Daoy (cell line): Measurements from ENCODE around the gene SLC40A1. TPM values are rescaled to one million over a fixed set of nuclear protein-coding genes. Genes with fewer than 3 reads are reported as not detected.

Experiments
- DNase-seq: peaks from one replicate; pipeline ENCODE4 v3.0.0-alpha.2; 2015; ENCODE audit warnings: low read depth
- total RNA-seq: library from RNA; depleted of rRNA; stranded (reverse); fragments of >200 nt; shearing (Covaris generic); gene quantifications from 2 replicates; pipeline ENCODE4 v1.2.3, GENCODE V29; 2014

SLC40A1 gene
- total RNA-seq, 1 experiment from 2014 or later, result 5.6 TPM

GRCh38 chr2:189541591-189541990, 39.0 kb downstream of the SLC40A1 start:
- DNase-seq, result no peak

- no peak for DNase-seq
These were observed 40.0 kb downstream of the SLC40A1 start for GRCh38 chr2:189540551-189540950.

GRCh38 chr2:189538402-189538801, 42.2 kb downstream of the SLC40A1 start:
- no peak for DNase-seq

GRCh38 chr2:189536830-189537229, 43.8 kb downstream of the SLC40A1 start:
- no peak for DNase-seq

GRCh38 chr2:189534854-189535832, 45.4 kb downstream of the SLC40A1 start:
- DNase-seq, result no peak

- DNase-seq, result no peak
These were observed 47.1 kb downstream of the SLC40A1 start for GRCh38 chr2:189533288-189534035.

GRCh38 chr2:189530965-189531637, 49.5 kb downstream of the SLC40A1 start:
- no peak for DNase-seq

GRCh38 chr2:189528617-189529016, 52.0 kb downstream of the SLC40A1 start:
- DNase-seq, result no peak

- no peak for DNase-seq
These were observed 52.6 kb downstream of the SLC40A1 start for GRCh38 chr2:189527812-189528592.

- DNase-seq, result no peak
These were observed 53.4 kb downstream of the SLC40A1 start for GRCh38 chr2:189527041-189527750.

GRCh38 chr2:189526241-189526640, 54.3 kb downstream of the SLC40A1 start:
- DNase-seq, result no peak

GRCh38 chr2:189524746-189525145, 55.8 kb downstream of the SLC40A1 start:
- DNase-seq, result no peak

- no peak for DNase-seq
These were observed 58.0 kb downstream of the SLC40A1 start for GRCh38 chr2:189522435-189523151.

- no peak for DNase-seq
These were observed 58.7 kb downstream of the SLC40A1 start for GRCh38 chr2:189521699-189522434.

- DNase-seq, result no peak
These were observed 60.8 kb downstream of the SLC40A1 start for GRCh38 chr2:189519631-189520387.

- DNase-seq, result no peak
These were observed 62.6 kb downstream of the SLC40A1 start for GRCh38 chr2:189517847-189518535.

- DNase-seq, result no peak
These were observed 64.0 kb downstream of the SLC40A1 start for GRCh38 chr2:189516546-189516945.

GRCh38 chr2:189515264-189515663, 65.3 kb downstream of the SLC40A1 start:
- DNase-seq, result no peak
